ENCODE data around the gene SH3BP5.

Gene SH3BP5

GRCh38 chr3:15288331-15289035 is 43.9 kb downstream of the SH3BP5 start:
- no peaks in the 10 kb centered on the region for H3K79me2 ChIP-seq (ENCODE audit: control insufficient read depth, insufficient read depth, low read length, unreplicated experiment)
- H3K27me3 ChIP-seq (ENCODE audit: insufficient read depth, low read length): no peaks in the 10 kb centered on the region
- no peak overlapping the region for H2AFZ ChIP-seq (ENCODE audit: low read length, unreplicated experiment)
- H3K27ac ChIP-seq (ENCODE audit: low read depth, low read length): peak overlapping the region; percentile 59; the same call in 1 of the 2 replicates
- H3K36me3 ChIP-seq (ENCODE audit: insufficient read depth, low read length): no peaks in the 10 kb centered on the region
- H3K4me3 ChIP-seq (ENCODE audit: low read depth, low read length): no peak overlapping the region
- peaks cover 15% of the 10 kb centered on the region for H3K4me1 ChIP-seq (ENCODE audit: control insufficient read depth, insufficient read depth, low read length, unreplicated experiment)

- Histone ChIP-seq H3K4me1 (ENCODE audit: control insufficient read depth, insufficient read depth, low read length, unreplicated experiment) (peaks cover 15% of the 10 kb centered on the region), H3K4me3 (ENCODE audit: low read depth, low read length) (no peak overlapping the region), H3K27ac (ENCODE audit: low read depth, low read length) (peak overlapping the region; percentile 59; the same call in 1 of the 2 replicates), H3K79me2 (ENCODE audit: control insufficient read depth, insufficient read depth, low read length, unreplicated experiment) (no peaks in the 10 kb centered on the region), H3K36me3 (ENCODE audit: insufficient read depth, low read length) (no peaks in the 10 kb centered on the region), H3K27me3 (ENCODE audit: insufficient read depth, low read length) (no peaks in the 10 kb centered on the region), H2AFZ (ENCODE audit: low read length, unreplicated experiment) (no peak overlapping the region)
Observed at GRCh38 chr3:15287565-15288330, 44.6 kb downstream of the SH3BP5 start.

GRCh38 chr3:15286022-15286421 is 46.4 kb downstream of the SH3BP5 start:
- Histone ChIP-seq H3K27ac (ENCODE audit: low read depth, low read length) (no peak overlapping the region), H3K27me3 (ENCODE audit: insufficient read depth, low read length) (no peaks in the 10 kb centered on the region), H3K4me1 (ENCODE audit: control insufficient read depth, insufficient read depth, low read length, unreplicated experiment) (peaks cover 15% of the 10 kb centered on the region), H3K4me3 (ENCODE audit: low read depth, low read length) (no peak overlapping the region), H2AFZ (ENCODE audit: low read length, unreplicated experiment) (no peak overlapping the region), H3K79me2 (ENCODE audit: control insufficient read depth, insufficient read depth, low read length, unreplicated experiment) (no peaks in the 10 kb centered on the region), H3K36me3 (ENCODE audit: insufficient read depth, low read length) (no peaks in the 10 kb centered on the region)

GRCh38 chr3:15284121-15284889 is 48.1 kb downstream of the SH3BP5 start:
- Histone ChIP-seq H3K27me3 (ENCODE audit: insufficient read depth, low read length) (no peaks in the 10 kb centered on the region), H3K36me3 (ENCODE audit: insufficient read depth, low read length) (no peaks in the 10 kb centered on the region), H3K4me1 (ENCODE audit: control insufficient read depth, insufficient read depth, low read length, unreplicated experiment) (peaks cover 15% of the 10 kb centered on the region), H3K4me3 (ENCODE audit: low read depth, low read length) (no peak overlapping the region), H2AFZ (ENCODE audit: low read length, unreplicated experiment) (no peak overlapping the region), H3K79me2 (ENCODE audit: control insufficient read depth, insufficient read depth, low read length, unreplicated experiment) (no peaks in the 10 kb centered on the region), H3K27ac (ENCODE audit: low read depth, low read length) (no peak overlapping the region)

DNA sequence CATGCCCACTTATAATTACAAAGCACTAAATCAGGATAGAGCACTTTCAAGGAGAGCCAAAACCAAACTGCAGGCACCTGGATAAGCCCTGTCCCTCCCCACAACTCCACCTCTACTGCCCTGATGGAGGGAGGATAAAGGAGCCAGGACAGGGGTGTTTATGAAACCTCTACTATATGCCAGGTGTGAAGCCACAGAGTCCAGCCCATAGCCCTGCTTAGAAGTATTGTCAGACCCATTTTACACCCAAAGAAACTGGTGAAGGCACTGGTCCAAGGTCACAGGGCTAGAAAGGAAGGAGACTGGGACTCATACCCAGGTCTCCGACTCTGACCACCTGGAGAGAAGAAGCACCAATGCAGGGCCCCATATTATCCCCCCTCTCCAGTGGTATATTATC is 48.7 kb downstream of the SH3BP5 start:
- H3K4me3 ChIP-seq (ENCODE audit: low read depth, low read length): no peak overlapping the region
- no peaks in the 10 kb centered on the region for H3K27me3 ChIP-seq (ENCODE audit: insufficient read depth, low read length)
- no peaks in the 10 kb centered on the region for H3K36me3 ChIP-seq (ENCODE audit: insufficient read depth, low read length)
- no peaks in the 10 kb centered on the region for H3K79me2 ChIP-seq (ENCODE audit: control insufficient read depth, insufficient read depth, low read length, unreplicated experiment)
- H3K27ac ChIP-seq (ENCODE audit: low read depth, low read length): no peak overlapping the region
- H2AFZ ChIP-seq (ENCODE audit: low read length, unreplicated experiment): no peak overlapping the region
- peaks cover 15% of the 10 kb centered on the region for H3K4me1 ChIP-seq (ENCODE audit: control insufficient read depth, insufficient read depth, low read length, unreplicated experiment)

GRCh38 chr3:15281817-15282216 is 50.6 kb downstream of the SH3BP5 start:
- no peaks in the 10 kb centered on the region for H3K27me3 ChIP-seq (ENCODE audit: insufficient read depth, low read length)
- no peaks in the 10 kb centered on the region for H3K79me2 ChIP-seq (ENCODE audit: control insufficient read depth, insufficient read depth, low read length, unreplicated experiment)
- H3K4me1 ChIP-seq (ENCODE audit: control insufficient read depth, insufficient read depth, low read length, unreplicated experiment): peaks cover 5% of the 10 kb centered on the region

DNA sequence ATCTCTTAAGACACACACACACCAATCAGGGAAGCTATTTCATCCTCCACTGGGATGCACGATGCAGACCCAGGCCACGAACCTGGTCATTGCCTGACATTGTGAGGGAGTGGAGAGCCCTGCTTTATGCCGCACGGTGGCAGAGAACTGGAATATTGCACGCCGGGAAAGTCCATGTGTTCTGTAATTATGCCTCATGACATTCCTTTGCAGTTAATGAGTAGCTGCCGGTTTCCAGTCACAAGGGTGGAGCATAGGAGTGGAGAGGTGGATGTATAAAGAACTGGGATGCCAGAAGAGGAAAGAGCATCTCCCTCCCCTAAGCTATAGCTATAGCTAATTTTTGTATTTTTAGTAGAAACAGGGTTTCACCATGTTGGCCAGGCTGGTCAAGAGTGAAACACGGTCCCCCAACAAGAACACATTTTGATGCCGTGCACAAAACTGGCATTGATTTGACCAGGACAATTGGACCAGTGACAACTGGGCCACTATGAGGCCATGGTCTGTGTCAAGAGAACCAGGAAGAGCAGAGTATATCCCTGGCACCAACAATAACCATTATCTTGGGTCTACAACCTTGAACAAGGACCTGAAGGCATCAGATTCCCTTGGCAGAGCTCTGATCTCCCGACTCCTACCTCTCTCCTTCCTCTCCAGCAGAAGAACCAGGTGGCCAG is 51.4 kb downstream of the SH3BP5 start:
- Histone ChIP-seq H3K36me3 (ENCODE audit: insufficient read depth, low read length) (no peaks in the 10 kb centered on the region), H3K4me3 (ENCODE audit: low read depth, low read length) (no peak overlapping the region), H3K79me2 (ENCODE audit: control insufficient read depth, insufficient read depth, low read length, unreplicated experiment) (no peaks in the 10 kb centered on the region), H3K27ac (ENCODE audit: low read depth, low read length) (no peak overlapping the region), H3K27me3 (ENCODE audit: insufficient read depth, low read length) (no peaks in the 10 kb centered on the region), H3K4me1 (ENCODE audit: control insufficient read depth, insufficient read depth, low read length, unreplicated experiment) (peaks cover 5% of the 10 kb centered on the region), H2AFZ (ENCODE audit: low read length, unreplicated experiment) (no peak overlapping the region)

More at GRCh38 chr3:15281817-15282216, 50.6 kb downstream of the SH3BP5 start:
- no peak overlapping the region for H2AFZ ChIP-seq (ENCODE audit: low read length, unreplicated experiment)
- H3K4me3 ChIP-seq (ENCODE audit: low read depth, low read length): no peak overlapping the region
- no peaks in the 10 kb centered on the region for H3K36me3 ChIP-seq (ENCODE audit: insufficient read depth, low read length)
- no peak overlapping the region for H3K27ac ChIP-seq (ENCODE audit: low read depth, low read length)

DNA sequence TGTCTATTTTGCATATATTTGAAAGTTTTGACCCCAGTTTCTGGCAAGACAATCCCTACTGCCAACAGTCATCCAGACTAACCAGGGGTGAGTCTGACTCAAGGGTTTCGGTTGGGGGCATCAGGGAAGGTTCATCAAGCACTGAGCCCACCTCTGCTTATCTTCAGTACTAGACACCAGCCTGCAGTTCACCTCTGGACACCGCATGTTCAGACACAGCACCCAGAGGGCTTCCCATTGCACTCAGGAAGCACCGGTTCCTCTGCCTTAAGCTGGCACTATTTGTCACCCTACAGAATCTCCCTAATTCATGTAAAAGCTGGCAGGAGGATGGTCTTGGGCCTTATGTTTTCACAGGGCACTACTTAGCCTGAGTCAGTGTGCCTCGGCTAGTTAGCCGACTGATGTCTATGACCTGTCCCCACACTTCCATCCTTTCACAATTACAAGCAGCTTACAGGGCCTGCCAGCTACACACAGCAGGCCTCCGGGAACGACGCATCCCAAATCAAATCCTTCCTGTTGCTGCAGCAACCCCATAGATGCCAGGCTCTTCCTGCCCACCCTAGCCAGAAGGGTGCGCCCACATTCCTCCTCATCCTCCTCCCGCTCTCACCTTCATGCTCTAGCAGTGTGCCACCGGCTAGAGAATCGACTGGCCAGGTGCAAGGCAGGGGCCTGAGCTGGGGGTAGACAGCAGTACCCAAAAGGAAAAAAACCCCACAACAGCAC is 52.5 kb downstream of the SH3BP5 start:
- H3K79me2 ChIP-seq (ENCODE audit: control insufficient read depth, insufficient read depth, low read length, unreplicated experiment): no peaks in the 10 kb centered on the region

GRCh38 chr3:15279205-15279604 is 53.2 kb downstream of the SH3BP5 start:
- H3K4me1 ChIP-seq (ENCODE audit: control insufficient read depth, insufficient read depth, low read length, unreplicated experiment): no peaks in the 10 kb centered on the region
- no peaks in the 10 kb centered on the region for H3K79me2 ChIP-seq (ENCODE audit: control insufficient read depth, insufficient read depth, low read length, unreplicated experiment)
- H3K27me3 ChIP-seq (ENCODE audit: insufficient read depth, low read length): no peaks in the 10 kb centered on the region
- H3K27ac ChIP-seq (ENCODE audit: low read depth, low read length): no peak overlapping the region
- H3K4me3 ChIP-seq (ENCODE audit: low read depth, low read length): no peak overlapping the region
- no peak overlapping the region for H2AFZ ChIP-seq (ENCODE audit: low read length, unreplicated experiment)
- no peaks in the 10 kb centered on the region for H3K36me3 ChIP-seq (ENCODE audit: insufficient read depth, low read length)

More for the DNA sequence above, 52.5 kb downstream of the SH3BP5 start:
- no peak overlapping the region for H3K4me3 ChIP-seq (ENCODE audit: low read depth, low read length)
- no peaks in the 10 kb centered on the region for H3K27me3 ChIP-seq (ENCODE audit: insufficient read depth, low read length)
- peaks cover 4% of the 10 kb centered on the region for H3K4me1 ChIP-seq (ENCODE audit: control insufficient read depth, insufficient read depth, low read length, unreplicated experiment)
- no peak overlapping the region for H2AFZ ChIP-seq (ENCODE audit: low read length, unreplicated experiment)
- no peaks in the 10 kb centered on the region for H3K36me3 ChIP-seq (ENCODE audit: insufficient read depth, low read length)
- H3K27ac ChIP-seq (ENCODE audit: low read depth, low read length): no peak overlapping the region
